Stimulated activated CD8-positive, alpha-beta memory T cell treated with anti-CD3 and anti-CD28 coated beads, Interleukin-12 subunit alpha, Interleukin-12 subunit beta, amount 100 ng/mL, for 1 hour (primary cell): Measurements from ENCODE around the gene FAM83F.

Experiments used
- DNase-seq: peaks from one replicate; pipeline ENCODE4 v3.0.0-alpha.2; 2020; ENCODE audit warnings: low read depth

Gene FAM83F

GRCh38 chr22:39994041-39994565 is 651 bp upstream of the FAM83F start:
- no peak for DNase-seq

GRCh38 chr22:39995393-39996252 is 869 bp downstream of the FAM83F start:
- DNase-seq, result no peak

GRCh38 chr22:39996732-39997131 is 2.0 kb downstream of the FAM83F start:
- DNase-seq, result no peak

- DNase-seq, result no peak
These were observed 2.7 kb downstream of the FAM83F start for GRCh38 chr22:39997421-39997820.

- DNase-seq, result no peak
These were observed 3.4 kb downstream of the FAM83F start for GRCh38 chr22:39997939-39998726.

- no peak for DNase-seq
These were observed 4.5 kb downstream of the FAM83F start for GRCh38 chr22:39999144-39999757.

- no peak for DNase-seq
These were observed 5.4 kb downstream of the FAM83F start for GRCh38 chr22:40000171-40000570.

- DNase-seq, result no peak
These were observed 6.4 kb downstream of the FAM83F start for GRCh38 chr22:40001106-40001505.

GRCh38 chr22:40001800-40002577 is 7.2 kb downstream of the FAM83F start:
- no peak for DNase-seq

- no peak for DNase-seq
These were observed 8.4 kb downstream of the FAM83F start for GRCh38 chr22:40002935-40003715.

- no peak for DNase-seq
These were observed 10.1 kb downstream of the FAM83F start for GRCh38 chr22:40004836-40005235.

- DNase-seq, result no peak
These were observed 11.9 kb downstream of the FAM83F start for GRCh38 chr22:40006641-40007040.

GRCh38 chr22:40007853-40008710 is 13.3 kb downstream of the FAM83F start:
- no peak for DNase-seq

GRCh38 chr22:40008726-40009291 is 14.1 kb downstream of the FAM83F start:
- no peak for DNase-seq

GRCh38 chr22:40009292-40009774 is 14.6 kb downstream of the FAM83F start:
- no peak for DNase-seq

- no peak for DNase-seq
These were observed 15.4 kb downstream of the FAM83F start for GRCh38 chr22:40009951-40010671.

- no peak for DNase-seq
These were observed 16.0 kb downstream of the FAM83F start for GRCh38 chr22:40010746-40011145.

- DNase-seq, result no peak
These were observed 20.0 kb downstream of the FAM83F start for GRCh38 chr22:40014667-40015248.
